Hepatocyte (in vitro differentiated cells): ENCODE data around the gene DGKZ. TPM values are rescaled to one million over a fixed set of nuclear protein-coding genes. Genes with fewer than 3 reads are reported as not detected.

Experiments used
- DNase-seq: peaks from one replicate; pipeline ENCODE4 v3.0.0-alpha.2; 2016; ENCODE audit warnings: low spot score
- H2AFZ ChIP-seq: fragments of 200-600 bp; sonication (generic); 2 replicates; pipeline ENCODE4 v1.6.0; 2016; ENCODE audit warnings: antibody characterized with exemption, mild to moderate bottlenecking
- H3K27ac ChIP-seq: fragments of 200-600 bp; sonication (generic); 2 replicates; pipeline ENCODE4 v1.5.1; 2016; ENCODE audit warnings: mild to moderate bottlenecking
- H3K27me3 ChIP-seq: fragments of 200-600 bp; sonication (generic); 2 replicates; pipeline ENCODE4 v1.6.1; 2016
- H3K36me3 ChIP-seq: fragments of 200-600 bp; sonication (generic); replicated peaks from 2 replicates; pipeline ENCODE4 v1.5.1; 2016; ENCODE audit warnings: low read depth; ENCODE audit not compliant: insufficient read depth
- H3K4me1 ChIP-seq: fragments of 200-600 bp; sonication (generic); 2 replicates; pipeline ENCODE4 v1.5.1; 2016; ENCODE audit warnings: mild to moderate bottlenecking, moderate library complexity; ENCODE audit not compliant: insufficient read depth
- H3K4me2 ChIP-seq: fragments of 200-600 bp; sonication (generic); 2 replicates; pipeline ENCODE4 v1.6.0; 2016
- H3K4me3 ChIP-seq: fragments of 200-600 bp; sonication (generic); 2 replicates; pipeline ENCODE4 v1.5.1; 2016; ENCODE audit warnings: mild to moderate bottlenecking
- H3K79me2 ChIP-seq: fragments of 200-600 bp; sonication (generic); 2 replicates; pipeline ENCODE4 v1.6.0; 2017; ENCODE audit warnings: mild to moderate bottlenecking
- H3K9me2 ChIP-seq: fragments of 200-600 bp; sonication (generic); replicated peaks from 2 replicates; pipeline ENCODE4 v1.6.0; 2017; ENCODE audit warnings: mild to moderate bottlenecking; ENCODE audit not compliant: insufficient read depth
- H3K9me3 ChIP-seq: fragments of 200-600 bp; sonication (generic); 2 replicates; pipeline ENCODE4 v1.5.1; 2016; ENCODE audit warnings: low read depth, mild to moderate bottlenecking
- H4K20me1 ChIP-seq: fragments of 200-600 bp; sonication (generic); 2 replicates; pipeline ENCODE4 v1.6.0; 2016; ENCODE audit warnings: mild to moderate bottlenecking; ENCODE audit not compliant: insufficient read depth, poor library complexity, severe bottlenecking
- EZH2 ChIP-seq: fragments of 200-600 bp; sonication (generic); IDR thresholded peaks from 2 replicates; pipeline ENCODE4 v1.6.1; 2016; ENCODE audit warnings: antibody characterized with exemption, mild to moderate bottlenecking, borderline replicate concordance
- EZH2phosphoT487 ChIP-seq: fragments of 200-600 bp; sonication (generic); IDR thresholded peaks from one replicate; pipeline ENCODE4 v1.6.1; 2018; ENCODE audit warnings: antibody characterized with exemption, mild to moderate bottlenecking, low read depth, moderate library complexity; ENCODE audit not compliant: unreplicated experiment, severe bottlenecking
- WGBS: methylation state at CpG from one replicate; pipeline ENCODE4 v1.1.6; 2016; ENCODE audit warnings: low lambda C conversion rate; ENCODE audit errors: missing lambda C conversion rate; 5-methylcytosine and 5-hydroxymethylcytosine counted together
- polyA plus RNA-seq: library from polyadenylated mRNA; unstranded; fragments of >200 nt; fragmentation: Nextera tagmentation; extraction: Ambion mirVana; gene quantifications from 2 replicates; pipeline ENCODE4 v1.2.1, GENCODE V29; 2016
- total RNA-seq: library from RNA; depleted of rRNA; stranded (reverse); fragments of >200 nt; gene quantifications from 2 replicates; pipeline ENCODE4 v1.2.3, GENCODE V29; 2014
- TF ChIP-seq, protein P1 (sequence below): fragments of 200-600 bp; sonication (generic); IDR thresholded peaks from 2 replicates; pipeline ENCODE4 v1.5.1; 2016; ENCODE audit warnings: antibody characterized with exemption, mild to moderate bottlenecking; ENCODE audit not compliant: poor library complexity

Gene DGKZ
- total and polyA plus RNA-seq, 2 experiments from 2014 or later: 26.6 to 42.9 TPM

DNA sequence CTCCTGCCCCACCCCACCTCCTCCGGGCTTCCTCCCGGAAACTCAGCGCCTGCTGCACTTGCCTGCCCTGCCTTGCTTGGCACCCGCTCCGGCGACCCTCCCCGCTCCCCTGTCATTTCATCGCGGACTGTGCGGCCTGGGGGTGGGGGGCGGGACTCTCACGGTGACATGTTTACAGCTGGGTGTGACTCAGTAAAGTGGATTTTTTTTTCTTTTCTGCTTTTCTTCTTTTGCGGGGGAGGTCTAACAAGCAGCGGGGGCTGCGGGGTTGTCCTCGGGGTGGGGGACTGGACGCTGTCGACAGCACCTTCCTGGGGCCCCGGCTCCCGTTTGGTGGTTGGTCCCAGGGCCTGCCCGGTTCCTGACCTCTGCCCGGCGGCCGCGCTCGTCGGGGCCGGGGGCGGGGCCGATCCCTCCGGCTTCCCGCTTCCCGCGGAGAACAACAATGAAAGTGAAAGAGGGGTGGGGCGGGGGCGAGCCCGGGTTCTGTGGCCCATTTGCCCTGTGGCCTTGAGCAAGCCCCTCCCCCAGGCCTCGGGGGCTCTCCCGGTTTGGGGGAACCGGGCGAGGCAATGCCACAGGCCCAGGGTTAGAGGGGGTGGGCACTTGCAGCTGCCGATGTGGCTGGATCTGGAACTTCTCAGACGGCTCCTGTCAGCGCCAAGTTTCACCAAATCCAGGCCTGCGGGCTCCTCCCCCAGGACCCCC lies 33.2 kb downstream of the DGKZ start:
- 3% methylated on average over 20 of the region's 45 CpGs for WGBS
- peak overlapping the region; percentile 99 for H3K27ac ChIP-seq
- H3K4me1 ChIP-seq: peaks cover 27% of the 10 kb centered on the region
- H3K27me3 ChIP-seq: no peaks in the 10 kb centered on the region
- DNase-seq: peak; percentile 79
- TF ChIP-seq EZH2phosphoT487 (no peak), EZH2 (no peak)
- TF ChIP-seq, protein P1, sequence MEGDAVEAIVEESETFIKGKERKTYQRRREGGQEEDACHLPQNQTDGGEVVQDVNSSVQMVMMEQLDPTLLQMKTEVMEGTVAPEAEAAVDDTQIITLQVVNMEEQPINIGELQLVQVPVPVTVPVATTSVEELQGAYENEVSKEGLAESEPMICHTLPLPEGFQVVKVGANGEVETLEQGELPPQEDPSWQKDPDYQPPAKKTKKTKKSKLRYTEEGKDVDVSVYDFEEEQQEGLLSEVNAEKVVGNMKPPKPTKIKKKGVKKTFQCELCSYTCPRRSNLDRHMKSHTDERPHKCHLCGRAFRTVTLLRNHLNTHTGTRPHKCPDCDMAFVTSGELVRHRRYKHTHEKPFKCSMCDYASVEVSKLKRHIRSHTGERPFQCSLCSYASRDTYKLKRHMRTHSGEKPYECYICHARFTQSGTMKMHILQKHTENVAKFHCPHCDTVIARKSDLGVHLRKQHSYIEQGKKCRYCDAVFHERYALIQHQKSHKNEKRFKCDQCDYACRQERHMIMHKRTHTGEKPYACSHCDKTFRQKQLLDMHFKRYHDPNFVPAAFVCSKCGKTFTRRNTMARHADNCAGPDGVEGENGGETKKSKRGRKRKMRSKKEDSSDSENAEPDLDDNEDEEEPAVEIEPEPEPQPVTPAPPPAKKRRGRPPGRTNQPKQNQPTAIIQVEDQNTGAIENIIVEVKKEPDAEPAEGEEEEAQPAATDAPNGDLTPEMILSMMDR: no peak
- peak overlapping the region; percentile 70 for H3K4me3 ChIP-seq
- peaks cover 14% of the 10 kb centered on the region for H3K79me2 ChIP-seq
- H3K9me3 ChIP-seq: no peaks in the 10 kb centered on the region
- peak overlapping the region; percentile 96 for H3K4me2 ChIP-seq
- H4K20me1 ChIP-seq: peaks cover 8% of the 10 kb centered on the region
- H2AFZ ChIP-seq: peak overlapping the region; percentile 88
- H3K36me3 ChIP-seq: no peaks in the 10 kb centered on the region
- no peaks in the 10 kb centered on the region for H3K9me2 ChIP-seq

DNA sequence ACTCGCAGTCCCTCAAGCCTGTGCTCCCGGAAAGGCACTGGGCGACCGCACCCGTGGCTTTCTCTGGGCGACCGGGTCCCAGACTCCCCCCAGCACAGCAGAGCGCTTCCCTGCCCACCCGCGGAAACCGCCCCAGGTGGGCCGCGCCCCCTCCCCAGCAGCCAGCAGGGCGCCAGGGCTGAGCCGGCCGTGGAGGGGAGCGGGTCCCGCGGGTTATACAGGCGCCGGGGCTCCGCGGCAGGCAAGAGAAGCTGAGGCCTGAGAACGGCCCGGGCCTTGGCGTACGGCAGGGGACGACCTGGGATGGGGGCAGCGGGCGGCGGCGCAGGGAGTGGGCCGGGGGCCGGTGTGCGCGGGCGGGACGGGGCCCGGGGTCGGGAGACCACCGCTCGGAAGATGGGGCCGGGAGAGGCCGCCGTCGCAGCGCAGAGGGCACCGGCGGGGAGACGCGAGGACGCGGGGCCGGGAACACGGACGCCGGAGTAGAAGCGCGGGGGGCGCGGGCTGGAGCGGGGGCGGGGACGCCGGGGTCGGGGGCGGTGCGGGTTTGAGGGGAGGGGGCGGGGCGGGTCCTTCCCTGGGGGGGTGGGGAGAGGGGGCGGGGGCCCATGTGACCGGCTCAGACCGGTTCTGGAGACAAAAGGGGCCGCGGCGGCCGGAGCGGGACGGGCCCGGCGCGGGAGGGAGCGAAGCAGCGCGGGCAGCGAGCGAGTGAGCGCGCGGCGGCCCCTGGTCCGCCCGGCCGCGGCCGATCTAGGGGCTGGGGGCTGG lies 34.0 kb downstream of the DGKZ start, which contains the start of gene MDK:
Gene MDK, plus strand, starts transcription at position 622 of the 771 bp plus-strand sequence. CDS start 389 bp downstream, outside the sequence.
- H3K4me1 ChIP-seq: peaks cover 27% of the 10 kb centered on the region
- no peak for TF ChIP-seq EZH2
- TF ChIP-seq EZH2phosphoT487: no peak
- TF ChIP-seq, protein P1: no peak
- peaks cover 14% of the 10 kb centered on the region for H3K79me2 ChIP-seq
- peak within 1 kb of the TSS; percentile 70 for H3K4me3 ChIP-seq
- no peaks in the 10 kb centered on the region for H3K9me2 ChIP-seq
- H4K20me1 ChIP-seq: peaks cover 8% of the 10 kb centered on the region
- H3K27ac ChIP-seq: peak within 1 kb of the TSS; percentile 99
- no peaks in the 10 kb centered on the region for H3K36me3 ChIP-seq
- peak within 1 kb of the TSS; percentile 96 for H3K4me2 ChIP-seq
- WGBS: 1% methylated on average over 39 of the region's 96 CpGs
- peak; percentile 85 for DNase-seq
- no peaks in the 10 kb centered on the region for H3K9me3 ChIP-seq
- peak within 1 kb of the TSS; percentile 88 for H2AFZ ChIP-seq
- H3K27me3 ChIP-seq: no peaks in the 10 kb centered on the region

DNA sequence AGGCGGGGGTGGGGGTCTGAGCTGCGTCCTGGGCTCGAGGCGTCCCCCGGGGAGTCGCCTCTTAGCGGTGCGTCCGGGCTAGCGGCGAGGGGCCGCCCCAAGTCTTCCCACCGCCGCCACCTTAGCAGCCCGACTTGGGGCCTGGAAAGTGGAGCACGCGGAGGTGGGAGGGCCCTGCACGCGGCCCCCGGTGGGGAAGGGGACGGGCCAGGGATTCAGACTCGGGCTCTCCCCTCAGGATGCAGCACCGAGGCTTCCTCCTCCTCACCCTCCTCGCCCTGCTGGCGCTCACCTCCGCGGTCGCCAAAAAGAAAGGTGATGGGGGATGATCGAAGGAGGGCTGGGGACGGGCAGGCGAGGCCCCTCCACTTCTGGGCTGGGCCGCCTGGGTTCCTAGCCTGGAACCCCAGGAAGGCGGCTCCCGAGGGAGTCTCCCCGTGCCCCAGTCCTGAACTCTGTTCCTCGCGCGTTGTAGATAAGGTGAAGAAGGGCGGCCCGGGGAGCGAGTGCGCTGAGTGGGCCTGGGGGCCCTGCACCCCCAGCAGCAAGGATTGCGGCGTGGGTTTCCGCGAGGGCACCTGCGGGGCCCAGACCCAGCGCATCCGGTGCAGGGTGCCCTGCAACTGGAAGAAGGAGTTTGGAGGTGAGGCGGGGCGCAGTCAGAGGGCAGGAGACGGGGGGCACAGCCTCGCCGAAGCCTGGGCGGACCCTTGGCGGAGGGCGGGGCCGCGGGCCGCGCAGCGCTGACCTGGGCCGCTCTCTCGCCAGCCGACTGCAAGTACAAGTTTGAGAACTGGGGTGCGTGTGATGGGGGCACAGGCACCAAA lies 34.8 kb downstream of the DGKZ start:
- Histone ChIP-seq H3K9me3 (no peaks in the 10 kb centered on the region), H3K4me3 (peak overlapping the region; percentile 70), H3K36me3 (no peaks in the 10 kb centered on the region), H2AFZ (peak overlapping the region; percentile 60), H3K79me2 (peaks cover 14% of the 10 kb centered on the region), H3K4me1 (peaks cover 27% of the 10 kb centered on the region), H3K4me2 (peak overlapping the region; percentile 96), H4K20me1 (peaks cover 8% of the 10 kb centered on the region), H3K27me3 (peaks cover 4% of the 10 kb centered on the region), H3K9me2 (no peaks in the 10 kb centered on the region), H3K27ac (peak overlapping the region; percentile 99)
- WGBS: 2% methylated on average over 52 of the region's 66 CpGs
- DNase-seq: no peak
- TF ChIP-seq, protein P1: no peak
- TF ChIP-seq EZH2phosphoT487 (no peak), EZH2 (no peak)
